HG03196 (cell line): ENCODE results near the gene ARHGEF16.

ENCODE experiments used
- ATAC-seq: cut with Tn5 transposase; IDR thresholded peaks from one replicate; pipeline ENCODE4 v1.9.1; 2021; ENCODE audit not compliant: unreplicated experiment

Gene ARHGEF16

DNA sequence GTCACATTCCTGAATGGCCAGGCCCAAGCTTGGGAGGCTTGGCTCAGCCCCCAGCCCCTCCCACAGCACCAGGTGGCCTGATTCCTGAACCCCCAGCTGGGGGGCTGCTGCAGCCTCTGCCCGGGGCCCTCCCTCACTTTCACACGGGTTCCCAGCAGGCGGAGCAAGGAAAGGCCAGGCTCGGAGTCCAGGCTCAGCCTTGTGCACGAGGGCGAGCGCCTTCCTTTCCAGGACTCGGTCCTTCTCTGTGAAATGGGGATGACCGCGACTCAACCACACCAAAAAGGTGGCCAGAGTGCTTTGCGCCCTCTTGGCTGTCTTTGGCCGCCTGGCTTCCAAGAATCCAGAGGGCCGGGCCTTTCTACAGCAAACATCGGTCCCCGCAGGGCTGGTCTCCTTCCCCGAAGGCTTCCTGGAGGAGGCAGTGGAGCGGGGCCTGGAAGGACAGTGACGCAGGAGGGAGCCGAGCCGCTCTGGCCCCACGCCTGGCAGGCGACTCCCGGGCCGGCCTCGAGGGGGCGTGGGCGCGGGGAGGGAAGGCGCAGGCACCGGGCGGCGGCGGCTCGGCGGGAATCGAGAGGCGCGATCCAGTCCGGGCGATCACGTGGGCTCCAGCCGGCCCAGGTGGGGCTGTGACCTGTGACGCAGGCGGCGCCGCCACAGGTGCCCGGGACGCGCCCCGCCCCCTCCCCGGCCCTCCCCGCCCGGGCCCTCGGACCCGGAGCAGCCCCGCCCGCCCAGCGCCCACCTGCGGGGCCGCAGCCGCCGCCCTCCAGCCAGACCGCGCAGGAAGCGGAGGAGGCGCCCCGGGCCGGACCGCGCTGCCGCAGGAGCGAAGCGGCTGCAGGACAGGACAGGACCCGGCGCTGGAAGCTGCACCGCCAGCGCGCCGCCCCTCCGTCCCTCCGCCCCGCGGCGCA lies at the start of gene ARHGEF16:
Gene ARHGEF16, plus strand, starts transcription at position 775 of the 920 bp plus-strand sequence. CDS start 8,420 bp downstream, outside the sequence.
- no peak for ATAC-seq

DNA sequence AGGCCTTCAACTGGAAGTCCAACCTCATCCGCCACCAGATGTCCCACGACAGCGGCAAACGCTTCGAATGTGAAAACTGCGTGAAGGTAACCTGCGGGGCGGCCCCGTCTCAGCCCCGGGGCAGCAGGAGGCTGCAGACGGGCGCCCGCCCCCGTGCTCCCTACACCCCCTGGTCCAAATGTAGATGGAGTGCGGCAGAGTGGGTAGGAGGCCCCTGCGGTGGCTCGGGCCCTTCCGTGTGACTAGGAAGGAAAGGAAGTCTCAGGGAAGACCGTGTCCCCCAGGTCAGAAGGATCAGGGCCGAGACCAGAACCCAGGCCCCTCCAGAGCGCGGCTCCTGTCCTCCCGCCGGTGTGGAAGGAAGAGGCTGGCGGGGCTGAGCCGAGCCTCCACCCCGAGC lies 49.7 kb upstream of the ARHGEF16 start:
- no peak for ATAC-seq

DNA sequence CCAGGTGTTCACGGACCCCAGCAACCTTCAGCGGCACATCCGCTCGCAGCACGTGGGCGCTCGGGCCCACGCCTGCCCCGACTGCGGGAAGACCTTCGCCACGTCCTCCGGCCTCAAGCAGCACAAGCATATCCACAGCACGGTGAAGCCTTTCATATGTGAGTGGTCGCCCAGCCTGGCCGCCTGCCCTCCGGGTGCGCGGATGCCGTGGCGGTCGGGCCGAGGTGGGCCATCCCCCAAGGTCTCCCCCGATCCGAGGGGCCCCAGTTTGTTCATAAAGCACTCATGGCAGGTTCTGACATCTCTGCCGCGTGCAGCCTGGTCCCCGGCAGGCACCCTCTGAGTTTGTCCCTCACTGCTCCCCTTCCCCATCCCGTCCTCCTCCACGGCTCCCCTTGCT lies 49.0 kb upstream of the ARHGEF16 start:
- ATAC-seq, result no peak

DNA sequence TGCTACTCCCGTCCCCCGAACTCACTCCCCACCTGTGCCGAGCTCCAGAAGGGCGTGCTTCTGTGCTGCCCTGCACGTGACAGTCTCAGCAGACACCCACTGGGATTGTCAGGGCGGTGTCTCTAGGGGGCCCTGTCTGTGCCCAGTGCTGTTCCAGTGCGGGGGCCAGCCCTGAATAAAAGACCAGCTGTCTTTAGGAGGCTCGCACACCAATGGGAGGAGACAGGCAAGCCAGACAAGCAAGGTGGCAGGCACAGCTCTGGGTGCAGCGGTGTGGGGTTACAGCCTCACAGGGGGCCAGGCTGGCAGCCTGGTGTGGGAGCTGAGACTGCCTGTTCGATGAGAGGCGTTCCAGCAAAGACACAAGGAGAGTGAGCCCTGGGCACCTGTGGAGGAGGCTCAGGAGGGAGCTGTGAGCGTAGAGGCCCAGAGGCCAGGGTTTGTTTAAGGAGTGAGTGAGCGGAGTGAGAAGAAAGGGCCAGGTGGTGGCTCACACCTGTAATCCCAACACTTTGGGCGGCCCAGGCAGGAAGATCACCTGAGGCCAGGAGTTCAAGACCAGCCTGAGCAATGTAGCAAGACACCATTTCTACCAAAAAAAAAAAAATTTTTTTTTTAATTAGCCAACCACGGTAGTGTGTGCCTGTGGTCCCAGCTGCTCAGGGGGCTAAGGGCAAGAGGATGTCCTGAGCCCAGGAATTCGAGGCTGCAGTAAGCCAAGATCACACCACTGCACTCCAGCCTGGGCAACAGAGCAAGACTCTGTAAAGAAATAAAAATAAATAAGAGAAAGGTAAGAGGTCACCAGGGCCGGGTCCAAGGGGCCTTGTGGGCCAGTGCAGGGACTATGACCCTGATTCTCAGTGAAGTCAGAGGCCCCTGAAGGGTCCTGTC lies 48.2 kb upstream of the ARHGEF16 start:
- no peak for ATAC-seq

DNA sequence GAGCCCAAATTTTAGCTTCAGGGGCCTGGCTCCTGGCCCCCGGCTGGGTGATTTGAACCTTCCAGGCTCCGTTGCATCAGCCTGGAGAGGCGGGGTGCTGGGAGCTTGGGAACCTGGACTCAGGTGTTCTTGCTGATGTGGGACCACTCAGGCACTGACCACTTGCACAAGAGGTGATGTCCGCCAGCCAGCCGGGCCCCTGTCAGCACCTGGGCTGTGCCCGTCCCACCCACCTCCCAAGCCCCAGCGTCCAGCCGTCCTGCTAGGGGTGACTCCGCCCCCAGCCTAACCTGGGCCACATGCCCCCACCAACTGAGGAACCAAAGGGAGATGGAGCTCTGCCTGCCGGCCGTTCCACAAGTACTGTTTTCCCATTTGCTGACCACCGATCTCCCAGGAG lies 47.4 kb upstream of the ARHGEF16 start:
- no peak for ATAC-seq

DNA sequence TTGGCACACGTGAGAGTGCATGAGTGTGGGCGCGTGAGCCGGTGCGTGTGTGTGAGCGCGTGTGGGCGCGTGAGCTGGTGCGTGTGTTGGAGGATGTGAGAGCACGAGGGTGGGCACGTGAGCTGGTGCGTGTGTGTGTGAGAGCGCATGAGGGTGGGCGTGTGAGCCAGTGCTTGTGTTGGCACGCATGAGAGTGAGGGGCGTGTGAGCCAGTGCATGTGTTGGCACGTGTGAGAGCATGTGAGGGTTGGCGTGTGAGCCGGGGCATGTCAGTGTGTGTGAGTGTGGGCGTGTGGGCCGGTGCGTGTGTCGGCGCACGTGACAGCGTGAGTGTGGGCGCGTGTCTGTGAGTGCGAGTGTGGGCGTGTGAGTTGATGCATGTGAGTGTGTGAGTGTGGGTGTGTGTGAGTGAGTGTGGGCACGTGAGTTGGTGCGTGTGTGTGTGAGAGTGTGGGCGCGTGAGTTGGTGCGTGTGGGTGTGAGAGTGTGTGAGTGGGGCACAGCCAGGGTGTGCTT lies 45.7 kb upstream of the ARHGEF16 start:
- no peak for ATAC-seq

DNA sequence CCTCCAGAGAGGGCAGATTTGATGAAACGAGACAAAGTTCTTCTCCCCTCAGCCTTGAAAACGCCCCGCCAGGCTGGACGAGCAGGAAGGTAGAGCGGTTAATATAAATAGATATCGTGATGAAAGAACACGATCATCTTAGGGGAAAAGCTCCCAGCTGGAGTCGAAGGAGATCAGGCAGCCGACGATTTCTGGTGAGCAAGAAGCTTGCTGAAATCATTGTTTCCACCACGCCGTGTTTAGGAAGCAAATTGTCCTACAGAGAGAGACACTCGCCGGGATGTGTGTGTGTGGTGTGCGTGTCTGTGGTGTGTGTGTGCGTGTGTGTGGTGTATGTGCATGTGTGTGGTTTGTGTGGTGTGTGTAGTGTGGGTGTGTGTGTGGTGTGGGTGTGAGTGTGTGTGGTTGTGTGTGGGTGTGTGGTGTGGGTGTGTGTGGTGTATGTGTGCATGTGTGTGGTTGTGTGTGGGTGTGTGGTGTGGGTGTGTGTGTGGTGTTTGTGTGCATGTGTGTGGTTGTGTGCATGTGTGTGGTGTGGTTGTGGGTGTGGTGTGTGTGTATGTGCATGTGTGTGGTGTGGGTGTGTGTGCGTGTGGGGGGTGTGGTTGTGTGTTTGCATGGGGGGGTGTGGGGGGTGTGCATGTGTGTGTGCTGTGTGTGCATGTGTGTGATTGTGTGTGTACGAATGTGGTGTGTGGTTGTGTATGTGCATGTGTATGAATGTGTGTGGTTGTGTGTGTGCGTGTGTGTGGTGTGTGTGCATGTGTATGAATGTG lies 44.9 kb upstream of the ARHGEF16 start:
- ATAC-seq, result no peak

DNA sequence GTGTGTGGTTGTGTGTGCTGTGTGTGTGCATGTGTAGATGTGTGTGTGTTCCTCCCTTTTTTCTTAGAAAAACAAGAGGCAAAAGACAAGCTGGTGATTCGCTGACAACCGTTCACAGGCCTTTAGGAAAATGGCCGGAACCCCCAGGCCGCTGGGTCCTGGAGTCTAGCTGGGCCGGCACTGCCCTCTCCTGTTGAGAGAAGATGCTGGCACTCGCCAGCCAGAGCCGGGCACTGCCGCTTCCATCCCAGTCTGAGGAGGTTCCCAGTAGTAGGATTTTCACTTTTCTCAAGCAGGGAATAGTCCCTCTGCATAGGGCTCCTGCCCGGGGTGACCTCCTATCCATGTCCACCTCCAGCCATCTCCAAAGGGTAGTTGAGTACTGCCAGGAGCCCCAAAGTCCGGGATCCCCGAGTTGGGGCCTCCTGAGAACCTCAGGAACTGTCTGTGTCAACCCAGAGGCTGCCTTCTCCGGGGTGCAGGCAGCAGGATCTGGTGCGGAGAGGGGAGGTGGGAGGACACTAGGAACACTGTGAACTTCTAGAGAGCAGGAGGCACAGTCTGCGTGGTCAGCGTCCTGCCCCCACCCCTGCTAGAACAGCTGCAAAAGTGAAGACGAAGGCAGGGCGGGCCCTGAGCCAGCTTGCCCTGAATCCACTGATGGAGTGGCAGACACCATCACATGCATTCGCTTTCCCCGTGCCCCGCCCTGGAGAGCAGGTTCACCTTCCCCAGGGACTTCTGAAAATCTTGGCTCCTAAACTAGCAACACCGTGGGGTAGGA lies 44.1 kb upstream of the ARHGEF16 start:
- ATAC-seq, result no peak

DNA sequence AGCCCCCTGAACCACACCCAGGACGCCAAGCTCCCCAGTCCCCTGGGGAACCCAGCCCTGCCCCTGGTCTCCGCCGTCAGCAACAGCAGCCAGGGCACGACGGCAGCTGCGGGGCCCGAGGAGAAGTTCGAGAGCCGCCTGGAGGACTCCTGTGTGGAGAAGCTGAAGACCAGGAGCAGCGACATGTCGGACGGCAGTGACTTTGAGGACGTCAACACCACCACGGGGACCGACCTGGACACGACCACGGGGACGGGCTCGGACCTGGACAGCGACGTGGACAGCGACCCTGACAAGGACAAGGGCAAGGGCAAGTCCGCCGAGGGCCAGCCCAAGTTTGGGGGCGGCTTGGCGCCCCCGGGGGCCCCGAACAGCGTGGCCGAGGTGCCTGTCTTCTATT lies 42.7 kb upstream of the ARHGEF16 start:
- no peak for ATAC-seq

DNA sequence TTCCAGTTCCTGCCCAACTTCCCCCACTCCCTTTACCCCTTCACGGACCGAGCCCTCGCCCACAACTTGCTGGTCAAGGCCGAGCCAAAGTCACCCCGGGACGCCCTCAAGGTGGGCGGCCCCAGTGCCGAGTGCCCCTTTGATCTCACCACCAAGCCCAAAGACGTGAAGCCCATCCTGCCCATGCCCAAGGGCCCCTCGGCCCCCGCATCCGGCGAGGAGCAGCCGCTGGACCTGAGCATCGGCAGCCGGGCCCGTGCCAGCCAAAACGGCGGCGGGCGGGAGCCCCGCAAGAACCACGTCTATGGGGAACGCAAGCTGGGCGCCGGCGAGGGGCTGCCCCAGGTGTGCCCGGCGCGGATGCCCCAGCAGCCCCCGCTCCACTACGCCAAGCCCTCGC lies 42.1 kb upstream of the ARHGEF16 start:
- ATAC-seq, result no peak

DNA sequence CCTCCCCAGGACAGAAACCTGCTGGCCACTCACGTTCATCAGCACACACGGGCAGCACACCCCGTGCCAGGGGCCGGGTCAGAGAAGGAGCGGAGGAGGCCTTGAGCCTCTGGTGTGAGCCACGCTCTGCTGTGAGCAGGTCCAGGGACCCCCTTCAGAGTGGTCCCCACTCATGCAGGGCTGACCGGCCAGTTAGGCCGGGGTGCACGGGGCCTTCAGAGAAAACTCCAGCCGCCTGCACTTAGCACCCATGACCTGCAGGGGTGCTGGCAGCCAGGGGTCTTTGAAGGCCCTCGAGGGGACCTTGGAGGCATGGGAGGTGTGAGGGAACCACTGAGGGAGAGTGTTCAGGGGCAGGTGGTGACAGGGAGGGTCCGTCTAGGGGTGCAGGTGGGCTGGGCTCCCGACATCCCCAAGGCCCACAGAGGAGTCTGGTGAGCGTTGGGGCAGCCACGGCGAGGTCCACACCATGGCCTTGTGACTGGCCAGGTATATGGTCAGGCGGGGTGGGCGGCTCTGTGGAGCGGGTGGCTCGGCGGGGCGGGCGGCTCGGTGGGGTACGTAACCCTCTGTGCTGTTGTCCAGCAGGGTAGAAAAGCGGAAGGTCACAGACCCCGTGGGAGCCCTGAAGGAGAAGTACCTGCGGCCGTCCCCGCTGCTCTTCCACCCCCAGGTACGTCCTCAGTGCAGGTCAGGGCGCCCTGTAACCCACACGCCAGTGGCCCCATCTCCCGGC lies 40.3 kb upstream of the ARHGEF16 start:
- ATAC-seq, result no peak

DNA sequence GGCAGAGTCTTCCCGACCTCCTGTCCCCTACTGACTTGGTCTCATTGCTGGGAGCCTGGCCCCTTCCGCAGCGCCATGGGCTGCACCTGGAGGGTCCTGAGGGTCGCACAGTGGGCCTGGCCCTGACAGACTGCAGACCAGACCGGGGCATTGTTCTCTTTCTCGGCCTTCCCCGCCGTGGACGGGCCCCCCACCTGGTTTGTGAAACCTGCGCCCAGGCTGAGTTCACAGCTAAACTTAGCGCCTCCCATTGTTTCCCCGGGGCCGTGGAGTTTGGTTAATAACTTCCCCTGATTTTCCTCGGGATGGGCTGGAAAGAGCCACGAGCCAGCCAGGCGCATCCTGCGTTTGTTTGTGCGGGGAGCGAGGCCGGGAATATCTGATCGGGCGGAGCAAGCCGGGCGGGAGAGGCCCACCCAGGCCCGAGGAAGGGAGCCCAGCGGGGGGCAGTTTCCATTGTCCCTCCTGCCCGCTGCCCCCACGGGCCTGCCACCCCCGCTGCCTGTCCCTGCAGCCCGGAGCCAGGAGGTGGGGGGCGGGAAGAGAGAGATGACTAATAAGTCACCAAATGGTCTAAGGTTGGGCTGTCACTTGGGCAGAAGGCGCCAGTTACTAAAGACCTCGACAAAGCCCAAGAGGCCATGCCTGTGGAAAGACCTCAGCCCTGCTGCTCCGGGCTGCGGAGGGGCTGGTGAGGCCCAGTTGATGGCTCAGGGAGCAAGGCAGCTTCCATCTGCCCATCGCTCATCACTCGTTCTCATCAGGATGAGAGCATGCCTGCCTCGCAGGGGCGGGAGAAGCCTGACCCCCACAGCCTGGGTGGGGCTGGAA lies 39.0 kb upstream of the ARHGEF16 start:
- no peak for ATAC-seq

DNA sequence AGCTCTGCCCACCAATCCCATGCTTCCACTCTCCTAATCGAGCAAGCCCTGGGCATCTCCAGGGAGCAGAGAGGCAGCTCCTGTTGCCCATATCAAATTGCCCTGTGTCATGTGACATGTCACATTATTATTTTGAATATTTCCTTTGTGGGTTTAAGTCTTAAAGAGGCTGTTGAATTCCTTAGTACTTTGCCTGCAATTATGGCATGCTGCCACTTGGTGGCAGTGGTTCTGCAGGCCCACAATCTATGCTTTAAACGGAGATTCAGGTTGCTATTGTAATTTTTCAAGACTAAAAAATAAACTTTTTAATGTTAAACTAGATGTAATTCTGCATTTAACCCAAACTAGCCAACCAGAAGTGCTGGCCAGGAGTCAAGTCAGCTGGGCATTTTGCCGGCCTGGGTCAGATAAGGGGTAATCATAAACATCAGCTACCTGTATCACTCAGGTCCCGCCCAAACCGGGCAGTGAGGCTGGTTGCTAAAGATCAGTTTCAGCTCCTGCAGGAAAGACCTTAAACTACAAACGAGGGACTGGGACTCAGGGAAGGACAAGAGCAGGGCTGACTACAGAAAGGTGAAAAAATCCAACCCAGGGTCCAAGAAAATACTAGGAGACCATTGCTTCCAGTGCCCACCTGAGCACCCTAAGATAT lies 37.3 kb upstream of the ARHGEF16 start:
- no peak for ATAC-seq

DNA sequence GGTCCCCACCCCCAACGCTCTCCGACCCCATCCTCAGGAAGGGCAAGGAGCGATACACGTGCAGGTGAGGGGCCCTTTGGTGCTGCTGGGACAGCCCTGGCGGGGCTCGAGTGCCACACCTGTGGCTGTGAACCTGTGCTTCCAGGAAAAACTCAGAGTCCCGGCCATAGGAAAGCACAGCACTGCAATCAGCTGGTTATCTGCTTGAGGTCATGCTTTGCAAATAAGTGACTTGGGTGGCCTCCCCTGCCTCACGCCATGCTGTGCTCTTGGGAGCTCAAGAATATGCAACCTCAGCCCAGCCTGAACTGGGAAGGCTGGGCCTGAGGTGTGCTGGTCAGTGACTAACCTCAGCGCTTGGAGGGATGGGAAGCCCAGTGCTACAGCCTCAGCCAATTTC lies 36.5 kb upstream of the ARHGEF16 start:
- no peak for ATAC-seq

DNA sequence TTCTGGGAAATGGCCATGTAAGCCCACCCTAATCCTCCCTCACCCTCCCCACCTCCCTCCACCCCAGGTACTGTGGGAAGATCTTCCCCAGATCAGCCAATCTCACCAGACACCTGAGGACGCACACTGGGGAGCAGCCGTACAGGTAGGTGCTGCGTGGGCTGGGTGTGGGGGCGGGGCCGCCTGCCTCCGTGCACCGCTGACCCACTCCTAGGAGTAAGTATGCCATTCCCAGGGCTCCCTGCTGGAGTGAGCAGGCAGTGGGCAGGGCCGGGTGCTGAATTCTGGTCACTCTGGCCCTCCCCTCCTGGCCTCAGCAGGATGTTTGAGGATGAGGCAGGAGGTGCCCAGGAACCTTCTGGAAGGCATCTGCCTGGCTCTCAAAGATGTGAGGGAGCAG lies 35.9 kb upstream of the ARHGEF16 start:
- no peak for ATAC-seq

DNA sequence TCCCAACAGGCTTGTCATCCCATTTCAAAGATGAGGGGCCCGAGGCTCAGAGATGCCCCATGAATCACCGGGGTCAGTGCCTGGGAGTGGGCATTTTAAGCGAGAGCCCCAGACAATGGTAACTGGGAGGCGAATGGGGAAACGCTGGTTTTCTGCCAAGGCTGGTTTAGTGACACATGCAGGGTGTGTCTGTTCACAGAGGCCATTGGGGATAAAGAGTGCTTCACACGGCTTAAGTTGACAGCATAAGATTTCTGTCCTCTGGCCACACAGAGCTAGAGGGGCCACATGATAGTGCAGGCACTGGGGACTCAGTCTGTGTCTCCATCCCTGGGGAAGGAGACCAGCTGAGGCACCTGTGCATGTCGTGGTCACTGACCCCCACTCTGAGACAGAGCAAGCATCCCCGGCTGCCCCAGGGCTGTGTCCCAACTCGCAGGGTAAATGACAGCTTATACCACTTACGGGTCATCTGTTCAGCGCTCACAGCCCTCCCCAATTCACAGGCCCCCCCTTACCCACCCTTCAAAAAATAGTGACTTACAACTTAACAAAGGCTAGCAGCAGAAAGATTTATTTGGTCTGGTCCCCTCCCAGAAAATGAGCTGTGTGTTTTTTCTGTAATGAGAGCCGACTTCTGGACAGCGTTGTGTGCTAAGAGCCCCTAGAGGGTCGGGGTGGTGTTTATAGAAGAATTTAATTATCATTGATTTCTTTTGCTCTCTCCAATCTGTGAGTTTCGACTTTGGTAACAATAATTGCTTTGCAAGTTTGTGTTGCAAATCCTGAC lies 34.9 kb upstream of the ARHGEF16 start:
- ATAC-seq, result no peak

DNA sequence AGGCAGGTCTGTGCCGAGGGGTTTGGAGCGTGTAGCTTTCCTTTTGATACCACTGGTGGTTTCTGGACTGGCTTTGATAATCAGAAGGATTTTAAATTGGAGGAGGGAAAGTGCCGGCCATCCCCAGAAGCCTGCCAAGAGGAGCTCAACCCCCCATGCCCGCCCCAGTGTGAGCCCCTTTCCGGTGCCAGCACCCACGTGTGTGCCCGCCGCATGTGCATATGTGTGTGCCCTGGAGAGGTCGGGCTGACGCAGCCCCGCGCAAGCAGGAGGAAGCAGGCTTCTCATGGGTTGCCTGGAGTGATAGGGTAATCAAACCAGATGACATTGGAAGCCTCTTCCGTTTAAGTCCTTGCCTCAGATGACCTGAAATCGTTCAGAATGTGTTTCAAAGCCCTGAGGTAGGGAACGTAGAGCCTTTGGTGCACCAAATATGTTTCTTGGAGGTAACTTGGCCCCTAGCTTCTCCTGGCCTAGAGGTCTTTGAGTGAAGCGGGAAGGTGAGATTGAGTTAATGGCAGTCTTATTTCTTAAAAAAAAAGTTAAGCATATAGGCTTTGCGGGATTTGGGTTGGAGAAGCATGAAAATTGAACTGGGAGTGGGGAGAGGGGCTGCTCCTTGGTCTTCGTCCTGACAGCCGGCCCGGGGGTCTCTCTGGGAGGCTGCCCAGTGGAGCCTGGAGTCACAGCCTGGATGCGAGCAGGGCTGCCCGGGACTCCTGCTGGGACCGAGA lies 34.1 kb upstream of the ARHGEF16 start:
- no peak for ATAC-seq
